Esophagus (tissue), 2 donors: ENCODE data around the gene DIAPH2. TPM values are rescaled to one million over a fixed set of nuclear protein-coding genes. Genes with fewer than 3 reads are reported as not detected.

ENCODE experiments used
- H3K27ac ChIP-seq, 2 donors: one replicate each; pipeline ENCODE4 v1.5.1; 2013; ENCODE audit warnings: low read depth in 2 of 2, mild to moderate bottlenecking in 2 of 2, inconsistent platforms in 1 of 2, low read length in 1 of 2, moderate library complexity in 1 of 2
- H3K27me3 ChIP-seq, 2 donors: one replicate each; pipeline ENCODE4 v1.6.1; 2013; ENCODE audit warnings: low read length in 2 of 2, control low read depth in 1 of 2, mild to moderate bottlenecking in 1 of 2; ENCODE audit not compliant: insufficient read depth in 2 of 2, control insufficient read depth in 1 of 2
- H3K36me3 ChIP-seq, 2 donors: one replicate each; pipeline ENCODE4 v1.6.1; 2013; ENCODE audit warnings: low read length in 1 of 2; ENCODE audit not compliant: control insufficient read depth in 2 of 2, insufficient read depth in 2 of 2
- H3K4me1 ChIP-seq, 2 donors: one replicate each; pipeline ENCODE4 v1.6.1; 2013; ENCODE audit warnings: low read length in 1 of 2; ENCODE audit not compliant: control insufficient read depth in 2 of 2, insufficient read depth in 2 of 2
- H3K4me3 ChIP-seq, 2 donors: one replicate each; pipeline ENCODE4 v1.5.1; 2013; ENCODE audit warnings: low read length in 2 of 2, mild to moderate bottlenecking in 2 of 2, low read depth in 1 of 2, moderate library complexity in 1 of 2
- H3K9me3 ChIP-seq, 2 donors: one replicate each; pipeline ENCODE4 v1.6.1; 2013; ENCODE audit warnings: mild to moderate bottlenecking in 2 of 2, low read depth in 1 of 2, low read length in 1 of 2, moderate library complexity in 1 of 2; ENCODE audit not compliant: control insufficient read depth in 2 of 2, insufficient read depth in 1 of 2
- WGBS, 2 donors: extraction: QIAGEN DNeasy Blood & Tissue Kit; methylation state at CpG; one replicate each; pipeline ENCODE4 v1.1.7; 2013; 5-methylcytosine and 5-hydroxymethylcytosine counted together
- polyA plus RNA-seq, 2 donors: library from polyadenylated mRNA; stranded (reverse); fragments of 200-250 nt; gene quantifications; one replicate each; pipeline ENCODE4 v1.2.3, GENCODE V29; 2013
- donor health status: healthy with polysubstance abuse.
- donor health status: Bipolar disorder and iron deficiency.

Gene DIAPH2
- polyA plus RNA-seq, 2 donors = 3.6 to 4.5 TPM

DNA sequence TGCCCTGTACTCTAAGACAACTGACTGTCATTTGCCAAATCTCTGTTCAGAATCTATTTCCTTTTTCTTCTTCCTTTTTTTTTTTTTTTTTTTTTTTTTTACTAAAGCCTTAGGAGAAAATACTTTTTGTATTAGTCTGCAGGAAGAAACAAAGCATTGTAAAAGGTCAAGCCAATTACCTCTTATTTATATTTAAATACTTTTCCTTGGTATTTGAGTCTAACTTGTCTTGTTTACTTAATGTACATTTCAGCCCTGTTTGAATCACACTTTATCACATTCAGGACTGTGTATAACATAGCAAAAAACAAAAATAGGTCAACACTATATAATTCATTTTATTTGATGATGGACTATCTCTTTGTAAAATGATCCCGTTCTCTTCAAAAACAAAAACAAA is 461.3 kb downstream of the DIAPH2 start:
- no peaks in the 10 kb centered on the region for H3K4me1 ChIP-seq
- no peaks in the 10 kb centered on the region for H3K36me3 ChIP-seq
- no peaks in the 10 kb centered on the region for H3K9me3 ChIP-seq
- WGBS, 2 donors = 90 to 96% methylated on average over 1 of the region's 1 CpG
- no peaks in the 10 kb centered on the region for H3K27me3 ChIP-seq
- H3K4me3 ChIP-seq = no peak overlapping the region
- H3K27ac ChIP-seq = no peak overlapping the region

DNA sequence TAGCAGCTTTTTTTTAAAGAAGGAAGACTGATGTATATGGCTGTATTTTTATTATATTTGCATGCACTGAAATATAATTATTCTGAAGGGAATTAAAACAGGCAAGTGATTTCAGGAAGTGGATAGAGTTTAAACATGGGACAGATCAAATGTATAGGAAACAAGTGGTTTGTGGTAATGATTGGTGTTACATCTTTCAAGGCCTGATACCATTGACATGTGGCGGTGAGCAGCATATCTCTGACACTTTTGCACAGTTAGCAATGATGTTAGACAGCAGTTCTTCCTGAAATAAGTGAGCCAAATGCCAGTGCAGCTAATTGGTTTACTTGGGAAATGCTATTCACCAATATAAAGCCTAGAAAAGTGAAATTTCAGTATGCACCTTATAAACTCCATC is 471.2 kb downstream of the DIAPH2 start:
- H3K4me3 ChIP-seq = no peak overlapping the region
- 86 to 90% methylated on average over 1 of the region's 1 CpG for WGBS, 2 donors
- no peak overlapping the region for H3K27ac ChIP-seq
- H3K36me3 ChIP-seq = no peaks in the 10 kb centered on the region
- no peaks in the 10 kb centered on the region for H3K9me3 ChIP-seq
- no peaks in the 10 kb centered on the region for H3K27me3 ChIP-seq
- no peaks in the 10 kb centered on the region for H3K4me1 ChIP-seq

GRCh38 chrX:97158269-97158668 is 473.6 kb downstream of the DIAPH2 start:
- no peaks in the 10 kb centered on the region for H3K27me3 ChIP-seq
- WGBS, 2 donors = 69 to 79% methylated on average over 4 of the region's 4 CpGs
- H3K9me3 ChIP-seq = no peaks in the 10 kb centered on the region

GRCh38 chrX:97159916-97160800 is 475.5 kb downstream of the DIAPH2 start:
- Histone ChIP-seq H3K27ac (no peak overlapping the region), H3K4me1 (no peaks in the 10 kb centered on the region)
- WGBS, 2 donors = 40 to 77% methylated on average over 7 of the region's 7 CpGs

More at GRCh38 chrX:97158269-97158668, 473.6 kb downstream of the DIAPH2 start:
- Histone ChIP-seq H3K4me1 (no peaks in the 10 kb centered on the region), H3K4me3 (no peak overlapping the region), H3K27ac (no peak overlapping the region), H3K36me3 (no peaks in the 10 kb centered on the region)

DNA sequence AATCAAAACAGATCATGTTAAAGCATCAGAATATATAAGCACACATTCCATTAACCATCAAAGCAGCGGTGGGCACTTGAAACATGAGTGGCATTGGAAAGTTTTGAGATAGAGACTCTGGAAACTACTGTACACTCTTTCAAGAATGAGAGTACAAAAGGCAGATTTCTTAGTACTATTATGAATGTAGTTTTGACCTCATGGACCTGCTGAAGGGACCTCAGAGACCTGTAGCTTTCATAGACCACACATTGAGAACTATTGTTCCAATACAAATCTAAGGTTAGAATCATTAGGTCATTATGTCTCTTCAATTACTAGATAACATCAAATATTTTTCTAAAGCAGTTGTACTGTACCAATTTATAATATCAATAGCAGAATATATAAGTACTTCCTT is 482.7 kb downstream of the DIAPH2 start:
- no peaks in the 10 kb centered on the region for H3K9me3 ChIP-seq
- no peak overlapping the region for H3K27ac ChIP-seq
- H3K36me3 ChIP-seq = no peaks in the 10 kb centered on the region
- no peak overlapping the region for H3K4me3 ChIP-seq
- H3K4me1 ChIP-seq = no peaks in the 10 kb centered on the region
- H3K27me3 ChIP-seq = no peaks in the 10 kb centered on the region
- 83 to 100% methylated on average over 1 of the region's 1 CpG for WGBS, 2 donors

More at GRCh38 chrX:97159916-97160800, 475.5 kb downstream of the DIAPH2 start:
- H3K4me3 ChIP-seq = no peak overlapping the region
- no peaks in the 10 kb centered on the region for H3K27me3 ChIP-seq
- no peaks in the 10 kb centered on the region for H3K36me3 ChIP-seq
- H3K9me3 ChIP-seq = no peaks in the 10 kb centered on the region

DNA sequence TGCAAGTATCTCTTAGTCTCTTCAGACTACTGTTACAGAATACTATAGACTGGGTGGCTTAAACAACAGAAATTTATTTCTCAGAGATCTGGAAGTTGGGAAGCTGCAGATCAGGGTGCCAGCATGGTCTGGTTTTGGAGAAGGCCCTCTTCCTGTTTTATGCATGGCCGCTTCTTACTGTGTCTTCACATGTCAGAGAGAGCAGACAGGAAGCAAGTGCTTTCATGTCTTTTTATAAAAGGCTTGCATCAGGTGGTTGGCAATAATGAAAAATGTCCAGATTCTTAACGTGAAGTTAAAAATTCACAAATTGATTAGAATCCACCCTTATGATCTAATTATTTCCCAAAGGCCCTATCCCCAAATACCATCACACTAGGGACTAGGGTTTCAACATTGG is 484.0 kb downstream of the DIAPH2 start:
- no peak overlapping the region for H3K27ac ChIP-seq
- no peaks in the 10 kb centered on the region for H3K4me1 ChIP-seq
- no peaks in the 10 kb centered on the region for H3K9me3 ChIP-seq
- 50 to 80% methylated on average over 2 of the region's 2 CpGs for WGBS, 2 donors
- peaks cover 0 to 2% of the 10 kb centered on the region in 2 donors for H3K27me3 ChIP-seq
- H3K4me3 ChIP-seq = no peak overlapping the region
- no peaks in the 10 kb centered on the region for H3K36me3 ChIP-seq

- H3K4me3 ChIP-seq = no peak overlapping the region
- WGBS, 2 donors = 91 to 93% methylated on average over 4 of the region's 4 CpGs
- no peaks in the 10 kb centered on the region for H3K4me1 ChIP-seq
- no peaks in the 10 kb centered on the region for H3K9me3 ChIP-seq
- H3K27me3 ChIP-seq = peaks cover 0 to 5% of the 10 kb centered on the region in 2 donors
- no peaks in the 10 kb centered on the region for H3K36me3 ChIP-seq
- H3K27ac ChIP-seq = no peak overlapping the region
Observed at GRCh38 chrX:97175147-97175546, 490.5 kb downstream of the DIAPH2 start.

GRCh38 chrX:97189668-97190067 is 505.0 kb downstream of the DIAPH2 start:
- no peak overlapping the region for H3K4me3 ChIP-seq
- no peaks in the 10 kb centered on the region for H3K36me3 ChIP-seq
- WGBS, 2 donors = 47 to 59% methylated on average over 2 of the region's 2 CpGs
- H3K9me3 ChIP-seq = no peaks in the 10 kb centered on the region
- H3K4me1 ChIP-seq = no peaks in the 10 kb centered on the region
- H3K27me3 ChIP-seq = no peaks in the 10 kb centered on the region
- no peak overlapping the region for H3K27ac ChIP-seq

- Histone ChIP-seq H3K27me3 (no peaks in the 10 kb centered on the region), H3K27ac (no peak overlapping the region), H3K4me1 (no peaks in the 10 kb centered on the region), H3K9me3 (no peaks in the 10 kb centered on the region), H3K36me3 (no peaks in the 10 kb centered on the region), H3K4me3 (no peak overlapping the region)
- 76% methylated on average over 2 of the region's 2 CpGs for WGBS, 2 donors
Observed at GRCh38 chrX:97199501-97199900, 514.9 kb downstream of the DIAPH2 start.

DNA sequence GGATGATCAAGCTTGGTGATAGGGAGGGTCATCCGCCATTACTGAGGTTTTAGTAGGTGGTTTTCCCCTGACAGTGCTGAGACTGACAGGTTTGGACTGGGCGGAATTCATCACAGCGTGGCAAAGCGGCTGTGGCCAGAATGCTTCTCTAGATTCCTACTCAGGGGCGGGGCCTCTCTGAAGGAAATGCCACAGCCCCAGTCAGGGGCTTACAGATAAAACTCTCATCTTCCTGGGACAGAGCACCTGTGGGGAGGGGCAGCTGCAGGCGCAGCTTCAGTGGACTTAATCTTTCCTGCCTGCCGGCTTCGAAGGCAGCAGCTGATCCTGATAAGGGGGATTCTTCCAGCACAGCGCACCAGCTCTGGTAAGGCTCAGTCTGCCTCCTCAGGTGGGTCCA is 515.8 kb downstream of the DIAPH2 start:
- 72 to 95% methylated on average over 9 of the region's 9 CpGs for WGBS, 2 donors

More for the DNA sequence above, 515.8 kb downstream of the DIAPH2 start:
- Histone ChIP-seq H3K4me3 (no peak overlapping the region), H3K36me3 (no peaks in the 10 kb centered on the region), H3K27me3 (no peaks in the 10 kb centered on the region), H3K9me3 (no peaks in the 10 kb centered on the region), H3K27ac (no peak overlapping the region), H3K4me1 (no peaks in the 10 kb centered on the region)
